BJ (cell line): ENCODE results near the gene OPCML. TPM values are rescaled to one million over a fixed set of nuclear protein-coding genes. Genes with fewer than 3 reads are reported as not detected.

ENCODE experiments used
- CTCF ChIA-PET: fragments of 350-600 bp; formaldehyde crosslinking; extraction: SDS; loops from one replicate; lab custom pipeline; 2021; ENCODE audit warnings: antibody characterized with exemption, inconsistent platforms; lab: Yijun Ruan, JAX
- POLR2A ChIA-PET: fragments of 300-600 bp; sonication (Branson Sonifier 250); formaldehyde crosslinking; extraction: SDS; loops from one replicate; lab custom pipeline; 2021; ENCODE audit warnings: antibody characterized with exemption; lab: Charles Lee
- DNase-seq: peaks from one replicate; pipeline ENCODE4 v3.0.0-alpha.2; 2011; ENCODE audit warnings: low read depth
- H3K27me3 ChIP-seq: 2 replicates; pipeline ENCODE4 v1.6.0; 2011; ENCODE audit warnings: low read length; ENCODE audit not compliant: control insufficient read depth, insufficient read depth
- H3K36me3 ChIP-seq: 2 replicates; pipeline ENCODE4 v1.5.1; 2011; ENCODE audit warnings: low read length; ENCODE audit not compliant: control insufficient read depth, insufficient read depth
- H3K4me3 ChIP-seq: 2 replicates; pipeline ENCODE4 v1.5.1; 2011; ENCODE audit warnings: low read depth, mild to moderate bottlenecking, control low read depth, low read length
- polyA plus RNA-seq: library from polyadenylated mRNA; depleted of rRNA; stranded (reverse); fragments of >200 nt; gene quantifications from 2 replicates; pipeline ENCODE4 v1.2.3, GENCODE V29; 2011
- TF ChIP-seq, protein P1 (sequence below): IDR thresholded peaks from 2 replicates; pipeline ENCODE4 v1.5.1; 2011; ENCODE audit warnings: low read depth, mild to moderate bottlenecking, control low read depth, inconsistent platforms, low read length, moderate library complexity; ENCODE audit not compliant: insufficient read depth

Gene OPCML
- polyA plus RNA-seq, 1 experiment, result 2.0 TPM

DNA sequence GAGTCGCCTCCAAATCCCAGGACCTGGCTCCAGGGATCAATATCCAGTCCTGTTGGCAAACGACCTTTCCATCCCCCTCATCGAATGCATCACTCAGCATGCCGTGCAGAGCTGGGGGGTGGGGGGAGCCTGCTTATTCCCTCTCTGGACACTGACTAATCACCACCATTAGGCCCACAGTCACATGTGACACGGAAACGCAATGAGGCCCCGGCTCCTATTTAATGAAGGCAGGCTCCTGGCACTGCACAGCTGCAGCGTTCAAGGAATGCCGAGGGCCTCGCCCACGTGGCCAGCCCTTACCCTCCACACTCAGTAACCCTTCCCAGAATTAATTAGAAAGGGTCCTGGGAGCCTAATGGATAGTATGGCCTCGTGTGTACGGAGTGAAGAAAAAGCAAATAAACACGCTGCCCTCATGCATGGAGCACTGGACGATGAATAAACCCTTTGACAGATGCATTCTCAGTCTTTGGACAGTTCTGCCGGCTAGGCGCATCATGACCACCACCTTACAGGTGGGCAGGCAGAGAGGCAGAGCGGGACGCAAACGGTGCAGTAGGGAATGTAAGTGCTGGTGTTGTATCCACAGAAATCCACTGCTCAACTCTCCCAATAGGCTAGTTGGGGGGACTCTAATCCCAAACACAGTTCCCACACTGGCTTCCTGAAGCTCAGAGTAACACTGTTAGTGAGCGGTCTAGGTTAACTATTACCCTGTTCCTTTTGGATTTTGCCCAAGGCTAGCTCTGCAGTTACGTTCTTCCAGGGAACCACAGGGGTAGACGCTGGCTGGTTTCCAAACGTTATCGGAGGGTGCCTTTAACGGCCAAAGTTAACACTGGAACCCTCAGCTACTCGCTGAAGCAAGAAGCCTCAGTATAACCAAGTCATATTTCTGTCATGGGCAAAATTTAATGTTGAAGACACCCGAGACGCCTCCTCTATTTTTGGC lies 490.1 kb downstream of the OPCML start:
- ChIA-PET CTCF (interaction anchor here (1.6 kb wide), 1 partner anchor 36 kb away, joined by 4 read pairs; no protein-coding TSS in a partner anchor), POLR2A (no interaction called here)
- Histone ChIP-seq H3K4me3 (no peak overlapping the region), H3K27me3 (no peaks in the 10 kb centered on the region; the same call in 1 of the 2 replicates), H3K36me3 (no peaks in the 10 kb centered on the region)
- no peak for DNase-seq
- TF ChIP-seq, protein P1, sequence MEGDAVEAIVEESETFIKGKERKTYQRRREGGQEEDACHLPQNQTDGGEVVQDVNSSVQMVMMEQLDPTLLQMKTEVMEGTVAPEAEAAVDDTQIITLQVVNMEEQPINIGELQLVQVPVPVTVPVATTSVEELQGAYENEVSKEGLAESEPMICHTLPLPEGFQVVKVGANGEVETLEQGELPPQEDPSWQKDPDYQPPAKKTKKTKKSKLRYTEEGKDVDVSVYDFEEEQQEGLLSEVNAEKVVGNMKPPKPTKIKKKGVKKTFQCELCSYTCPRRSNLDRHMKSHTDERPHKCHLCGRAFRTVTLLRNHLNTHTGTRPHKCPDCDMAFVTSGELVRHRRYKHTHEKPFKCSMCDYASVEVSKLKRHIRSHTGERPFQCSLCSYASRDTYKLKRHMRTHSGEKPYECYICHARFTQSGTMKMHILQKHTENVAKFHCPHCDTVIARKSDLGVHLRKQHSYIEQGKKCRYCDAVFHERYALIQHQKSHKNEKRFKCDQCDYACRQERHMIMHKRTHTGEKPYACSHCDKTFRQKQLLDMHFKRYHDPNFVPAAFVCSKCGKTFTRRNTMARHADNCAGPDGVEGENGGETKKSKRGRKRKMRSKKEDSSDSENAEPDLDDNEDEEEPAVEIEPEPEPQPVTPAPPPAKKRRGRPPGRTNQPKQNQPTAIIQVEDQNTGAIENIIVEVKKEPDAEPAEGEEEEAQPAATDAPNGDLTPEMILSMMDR, result no peak

DNA sequence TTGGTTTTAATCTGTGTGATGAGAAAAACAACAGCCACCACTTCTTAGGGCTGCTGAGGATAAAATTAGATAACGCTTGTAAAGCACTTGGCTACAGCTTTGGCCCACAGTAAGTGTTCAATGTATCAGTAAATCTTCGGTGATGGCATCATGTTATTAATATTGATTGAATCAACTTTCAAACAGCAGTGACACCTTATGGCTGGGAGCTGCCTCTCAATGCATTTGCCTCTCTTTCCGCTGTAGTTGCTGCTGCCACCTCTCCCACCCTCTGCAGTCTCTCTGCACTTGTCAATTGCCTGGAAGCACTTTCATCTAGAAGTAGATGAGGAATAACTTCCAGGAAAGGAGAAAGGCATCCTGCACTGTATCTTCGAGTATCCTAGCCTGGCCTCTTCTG lies 491.1 kb downstream of the OPCML start:
- Histone ChIP-seq H3K27me3 (no peaks in the 10 kb centered on the region), H3K4me3 (no peak overlapping the region), H3K36me3 (no peaks in the 10 kb centered on the region)
- POLR2A ChIA-PET, result no interaction called here
- TF ChIP-seq, protein P1, result no peak
- CTCF ChIA-PET, result interaction anchor here (1.3 to 1.6 kb wide), 2 partner anchors 23 to 37 kb away, joined by 4 read pairs; no protein-coding TSS in a partner anchor
- DNase-seq, result no peak

DNA sequence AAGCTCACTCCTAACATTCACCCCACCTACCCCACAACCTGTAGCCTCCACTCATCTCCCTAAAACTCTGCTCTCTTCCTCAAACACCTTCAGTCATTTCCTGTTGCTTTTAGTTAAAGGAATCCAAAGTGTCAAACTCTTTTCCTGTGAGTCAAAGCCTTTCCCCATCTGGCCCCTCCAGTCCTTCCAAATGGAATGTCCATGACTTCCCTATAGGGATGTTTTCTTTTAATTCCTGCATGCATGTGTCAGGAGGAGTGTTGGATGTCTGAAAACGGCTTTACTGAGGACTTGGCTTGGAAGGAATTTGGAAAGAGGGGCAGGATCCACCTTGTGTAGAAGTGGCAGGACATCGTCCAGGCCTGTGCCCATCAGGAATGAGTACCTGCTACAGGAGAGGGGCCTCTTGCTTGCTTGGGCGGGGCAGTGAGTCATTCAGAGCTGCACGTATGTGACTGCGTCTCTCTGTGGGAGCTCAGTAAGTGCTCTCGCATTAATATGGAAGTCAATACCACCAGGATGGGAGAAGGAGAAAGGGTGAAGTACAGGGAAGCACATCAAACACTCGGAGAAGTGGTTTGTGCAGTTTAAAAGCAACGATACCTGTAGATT lies 491.9 kb downstream of the OPCML start:
- ChIA-PET CTCF (interaction anchor here (1.3 kb wide), 1 partner anchor 24 kb away, joined by 4 read pairs; no protein-coding TSS in a partner anchor), POLR2A (no interaction called here)
- H3K4me3 ChIP-seq, result no peak overlapping the region
- H3K27me3 ChIP-seq, result no peaks in the 10 kb centered on the region
- no peak for DNase-seq
- no peaks in the 10 kb centered on the region for H3K36me3 ChIP-seq
- TF ChIP-seq, protein P1, result no peak

DNA sequence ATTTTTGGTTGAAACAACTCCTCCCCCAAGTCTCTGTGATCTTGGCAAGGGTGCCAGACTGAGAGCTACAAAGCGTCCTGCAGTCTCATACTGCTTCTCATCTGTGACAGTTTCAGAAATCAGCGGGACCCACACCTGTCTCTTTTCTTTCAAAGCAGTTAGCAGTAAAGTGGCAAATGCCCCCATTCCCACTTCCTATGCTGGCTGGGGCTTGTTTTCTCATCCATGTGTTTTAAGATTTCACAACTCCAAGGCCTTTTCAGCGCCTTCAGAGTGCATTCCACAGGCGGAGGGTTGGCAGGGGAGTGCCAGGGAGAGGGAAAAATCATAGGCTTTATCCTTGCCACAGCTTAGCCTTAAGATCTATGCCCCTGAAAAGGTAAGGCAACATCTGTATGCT lies 493.5 kb downstream of the OPCML start:
- H3K27me3 ChIP-seq, result no peaks in the 10 kb centered on the region
- no peak for DNase-seq
- TF ChIP-seq, protein P1, result no peak
- CTCF ChIA-PET, result no interaction called here
- POLR2A ChIA-PET, result no interaction called here
- H3K36me3 ChIP-seq, result no peaks in the 10 kb centered on the region
- no peak overlapping the region for H3K4me3 ChIP-seq

DNA sequence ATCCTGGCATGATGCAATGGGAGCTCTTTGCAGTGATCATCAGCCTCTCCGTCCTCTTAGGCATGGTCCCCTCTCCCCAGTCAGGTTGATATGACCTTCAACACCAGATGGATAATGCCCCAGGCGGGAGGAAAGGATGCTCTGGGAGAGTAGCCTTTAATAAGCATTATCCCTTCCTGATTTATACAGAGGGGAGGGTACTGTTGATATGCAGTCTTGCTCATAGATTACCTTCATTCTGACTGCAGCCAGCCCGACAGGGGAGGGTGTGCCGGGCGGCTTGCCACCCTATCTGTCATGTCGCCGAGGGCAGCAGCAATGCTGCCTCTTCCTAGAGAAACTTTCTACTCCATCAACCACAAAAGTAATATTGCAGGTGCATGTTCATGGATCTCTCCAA lies 497.4 kb downstream of the OPCML start:
- no peak overlapping the region for H3K4me3 ChIP-seq
- DNase-seq, result no peak
- ChIA-PET POLR2A (no interaction called here), CTCF (no interaction called here)
- TF ChIP-seq, protein P1, result no peak
- H3K27me3 ChIP-seq, result no peaks in the 10 kb centered on the region
- no peaks in the 10 kb centered on the region for H3K36me3 ChIP-seq
